Measurements from ENCODE around the gene ASPG. TPM values are rescaled to one million over a fixed set of nuclear protein-coding genes. Genes with fewer than 3 reads are reported as not detected.
A peak's percentile ranks its signal among the peaks of the same experiment; 100 is the strongest.

Gene ASPG
- total and polyA plus RNA-seq, 8 donors, result 0.16 to 0.68 (median 0.23) TPM; not detected in 2

- H3K4me1 ChIP-seq, result no peaks in the 10 kb centered on the region
- H3K4me3 ChIP-seq, result no peak overlapping the region
- no peaks in the 10 kb centered on the region for H3K27me3 ChIP-seq
- no peak for TF ChIP-seq CTCF (IDR thresholded peaks at IDR 0.05)
- intact Hi-C loops (cut with DNase I), result no loop called here
- 33 to 39% methylated on average over 26 of the region's 26 CpGs for whole genome bisulfite sequencing, 2 donors
- ATAC-seq (peak in 1 of 4 donors; percentile 5), DNase-seq (peak in 3 of 6 donors; percentile 14 to 73 (median 51)), FAIRE-seq (no peak)
- no peak overlapping the region for H3K27ac ChIP-seq
- no peaks in the 10 kb centered on the region for H3K36me3 ChIP-seq
- no peaks in the 10 kb centered on the region for H3K9me3 ChIP-seq
Measured at GRCh38 chr14:104108570-104109541, 23.4 kb downstream of the ASPG start.

DNA sequence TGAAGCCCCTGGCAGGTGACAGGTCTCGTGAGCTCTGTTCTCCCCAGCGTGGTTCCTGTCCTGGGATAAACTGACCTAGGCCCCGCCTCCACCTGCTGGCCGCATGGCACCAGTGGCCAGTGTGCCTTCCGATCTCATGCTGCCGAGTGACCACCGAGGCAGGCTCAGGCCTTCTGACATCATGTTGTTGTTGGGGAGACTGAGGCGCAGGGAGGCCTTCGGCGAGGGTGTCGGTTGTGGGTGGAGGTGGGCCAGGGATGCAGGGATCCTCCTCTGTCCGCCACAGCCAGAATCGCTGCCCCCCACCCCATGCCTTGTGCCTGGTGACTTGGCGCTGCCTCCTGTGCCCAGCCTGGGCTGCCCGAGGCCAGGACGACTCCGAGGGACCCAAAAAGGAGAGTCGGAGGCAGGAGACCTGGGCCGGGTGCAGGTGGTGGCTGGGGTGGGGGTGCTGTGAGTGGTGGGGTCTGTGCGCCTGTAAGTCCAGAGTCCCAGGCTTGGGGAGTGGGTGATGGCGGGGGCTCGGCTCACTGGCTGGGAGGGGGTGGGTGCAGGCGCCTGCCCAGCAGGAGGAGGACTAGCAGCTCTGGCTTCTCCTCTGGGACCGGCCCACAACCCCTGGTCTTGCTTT, 24.3 kb downstream of the ASPG start:
- Histone ChIP-seq H3K27me3 (no peaks in the 10 kb centered on the region), H3K27ac (no peak overlapping the region), H3K9me3 (no peaks in the 10 kb centered on the region), H3K4me1 (no peaks in the 10 kb centered on the region), H3K36me3 (no peaks in the 10 kb centered on the region), H3K4me3 (no peak overlapping the region)
- 70 to 77% methylated on average over 23 to 24 of the region's 24 CpGs for WGBS, 2 donors
- no peak for TF ChIP-seq CTCF (IDR thresholded peaks at IDR 0.05)
- FAIRE-seq, result no peak
- intact Hi-C loops (cut with DNase I), result no loop called here
- DNase-seq, result peak in 3 of 6 donors; percentile 16 to 67 (median 53)
- no peak for ATAC-seq

DNA sequence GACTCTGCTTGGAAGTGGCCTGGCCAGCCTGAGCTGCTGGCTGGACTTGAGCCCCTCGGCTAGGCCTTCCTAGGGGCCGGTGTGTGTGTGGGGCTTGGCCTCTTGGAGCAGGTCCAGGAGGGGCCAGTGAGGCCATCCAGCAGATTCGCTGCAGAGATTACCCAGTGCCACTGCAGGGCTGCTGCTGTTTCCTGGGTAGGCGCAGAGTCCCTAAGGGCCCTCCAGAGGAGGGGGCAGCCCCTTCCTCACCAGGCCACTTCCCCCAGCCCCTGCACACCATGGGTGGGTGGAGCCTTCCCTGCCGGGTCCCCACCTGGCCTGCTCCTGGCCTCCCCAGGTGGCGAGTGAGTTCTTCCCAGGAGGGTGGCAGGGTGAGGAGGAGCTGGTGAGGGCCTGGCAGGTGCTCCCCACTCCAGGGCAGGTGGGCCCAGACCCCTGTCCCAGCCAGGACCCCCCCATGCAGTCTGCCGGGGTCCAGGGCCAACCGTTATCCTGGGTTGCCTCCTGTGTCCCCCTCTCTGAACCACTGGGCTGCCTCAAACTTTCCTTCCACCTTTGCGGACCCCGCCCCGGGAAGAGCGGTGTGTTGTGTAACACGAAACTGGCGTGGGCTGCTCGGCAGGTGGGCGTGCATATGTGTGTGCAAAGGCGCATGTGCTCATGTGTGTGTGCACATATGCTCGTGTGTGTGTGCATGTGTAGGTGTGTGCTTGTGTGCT, 25.1 kb downstream of the ASPG start:
- Histone ChIP-seq H3K4me3 (no peak overlapping the region), H3K9me3 (no peaks in the 10 kb centered on the region), H3K36me3 (no peaks in the 10 kb centered on the region), H3K27ac (no peak overlapping the region), H3K4me1 (no peaks in the 10 kb centered on the region), H3K27me3 (no peaks in the 10 kb centered on the region)
- no peak for ATAC-seq
- WGBS, 2 donors, result 44 to 50% methylated on average over 18 of the region's 18 CpGs
- DNase-seq, result peak in 3 of 6 donors; percentile 17 to 64 (median 50)
- FAIRE-seq, result no peak
- intact Hi-C loops (cut with DNase I), result no loop called here
- TF ChIP-seq CTCF (IDR thresholded peaks at IDR 0.05), result no peak

DNA sequence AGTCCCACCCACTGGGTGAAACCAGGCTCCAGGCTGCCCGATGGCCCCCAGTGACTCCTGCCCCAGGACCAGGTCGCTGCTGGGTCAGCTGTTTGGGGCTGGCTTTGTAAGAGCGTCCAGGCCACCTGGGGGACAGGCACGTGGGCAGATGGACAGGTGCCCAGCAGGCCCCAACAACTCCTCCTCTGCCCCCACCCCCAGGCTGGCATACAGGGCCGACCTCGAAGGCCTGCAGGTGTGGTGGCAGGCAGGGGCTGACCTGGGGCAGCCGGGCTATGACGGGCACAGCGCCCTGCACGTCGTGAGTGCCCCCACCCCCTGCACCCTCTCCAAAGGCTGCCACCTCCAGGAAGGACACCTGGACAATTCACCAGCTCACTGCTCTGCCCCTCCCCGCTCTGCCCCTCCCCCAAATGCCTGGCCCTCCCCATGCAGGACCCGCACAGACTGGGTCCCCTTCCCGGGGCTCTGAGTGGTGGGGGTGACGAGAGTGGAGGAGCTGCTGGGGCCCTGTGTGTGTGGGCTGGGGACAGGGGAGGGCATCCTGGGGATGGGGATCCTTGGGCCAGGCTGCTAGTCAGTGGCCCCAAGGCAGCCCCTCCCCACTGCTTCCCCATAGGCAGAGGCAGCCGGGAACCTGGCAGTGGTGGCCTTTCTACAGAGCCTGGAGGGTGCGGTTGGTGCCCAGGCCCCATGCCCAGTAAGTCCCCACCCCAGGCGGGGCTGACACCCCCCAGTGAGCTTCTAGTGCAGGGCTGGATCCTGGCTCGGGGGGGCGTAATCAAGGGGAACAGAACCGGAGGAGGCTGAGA, 26.0 kb downstream of the ASPG start:
- Histone ChIP-seq H3K9me3 (no peaks in the 10 kb centered on the region), H3K36me3 (no peaks in the 10 kb centered on the region), H3K27ac (no peak overlapping the region), H3K4me1 (no peaks in the 10 kb centered on the region), H3K27me3 (no peaks in the 10 kb centered on the region), H3K4me3 (no peak overlapping the region)
- no peak for TF ChIP-seq CTCF (IDR thresholded peaks at IDR 0.05)
- intact Hi-C loops (cut with DNase I), result no loop called here
- 41 to 46% methylated on average over 21 of the region's 21 CpGs for WGBS, 2 donors
- no peak for ATAC-seq
- FAIRE-seq, result no peak
- DNase-seq, result peak in 3 of 6 donors; percentile 22 to 55 (median 49)
